ENCODE measurements around the gene NR2E1. TPM values are rescaled to one million over a fixed set of nuclear protein-coding genes. Genes with fewer than 3 reads are reported as not detected.
A peak's percentile ranks its signal among the peaks of the same experiment; 100 is the strongest.

NR2E1 gene
- total RNA-seq, 1 donor from 2014 or later: 1.0 TPM

GRCh38 chr6:108174371-108175175, 8.8 kb downstream of the NR2E1 start:
- Mint-ChIP-seq H3K27me3 (ENCODE audit: insufficient read depth, low read depth) (peaks cover 87% of the 10 kb centered on the region), H3K9me3 (no peaks in the 10 kb centered on the region), H3K36me3 (no peaks in the 10 kb centered on the region), H3K4me1 (peaks cover 25% of the 10 kb centered on the region), H3K27ac (no peak overlapping the region), H3K4me3 (peak overlapping the region; percentile 75)
- Histone ChIP-seq H2AFZ (replicated peaks) (no peak overlapping the region), H3K27ac (no peak overlapping the region), H3K9me3 (ENCODE audit: low read depth) (no peaks in the 10 kb centered on the region), H3F3A (ENCODE audit: low read depth) (peaks cover 36% of the 10 kb centered on the region), H3K79me2 (ENCODE audit: low read depth) (no peaks in the 10 kb centered on the region), H3K9ac (no peak overlapping the region), H3K27me3 (peaks cover 100% of the 10 kb centered on the region), H3K4me2 (peak overlapping the region; percentile 56), H4K20me1 (ENCODE audit: low read depth) (peaks cover 77% of the 10 kb centered on the region), H3K4me1 (peaks cover 30% of the 10 kb centered on the region), H3K36me3 (no peaks in the 10 kb centered on the region), H3K4me3 (no peak overlapping the region)
- DNase-seq (ENCODE audit: low spot score): peak; percentile 91
- TF ChIP-seq EZH2 (IDR thresholded peaks at IDR 0.05) (peak; percentile 80), CTCF (IDR thresholded peaks at IDR 0.05) (no peak), EZH2phosphoT487 (IDR thresholded peaks at IDR 0.05) (peak; percentile 40)

GRCh38 chr6:108175176-108175591, 9.4 kb downstream of the NR2E1 start:
- H3K36me3 Mint-ChIP-seq: no peaks in the 10 kb centered on the region
- H3K27me3 ChIP-seq: peaks cover 100% of the 10 kb centered on the region
- no peak overlapping the region for H3K9ac ChIP-seq
- H3K36me3 ChIP-seq: no peaks in the 10 kb centered on the region
- H3K4me2 ChIP-seq: peak overlapping the region; percentile 73
- H3K27ac ChIP-seq: no peak overlapping the region
- peak overlapping the region; percentile 75 for H3K4me3 Mint-ChIP-seq
- H3K4me3 ChIP-seq: no peak overlapping the region
- H3K27me3 Mint-ChIP-seq (ENCODE audit: insufficient read depth, low read depth): peaks cover 85% of the 10 kb centered on the region
- TF ChIP-seq CTCF (IDR thresholded peaks at IDR 0.05) (no peak), EZH2 (IDR thresholded peaks at IDR 0.05) (peak; percentile 37), EZH2phosphoT487 (IDR thresholded peaks at IDR 0.05) (peak; percentile 48)
- no peak overlapping the region for H2AFZ ChIP-seq (replicated peaks)
- H4K20me1 ChIP-seq (ENCODE audit: low read depth): peaks cover 71% of the 10 kb centered on the region
- no peaks in the 10 kb centered on the region for H3K9me3 ChIP-seq (ENCODE audit: low read depth)
- peaks cover 31% of the 10 kb centered on the region for H3K4me1 ChIP-seq
- H3K27ac Mint-ChIP-seq: no peak overlapping the region
- H3F3A ChIP-seq (ENCODE audit: low read depth): peaks cover 39% of the 10 kb centered on the region
- H3K4me1 Mint-ChIP-seq: peaks cover 25% of the 10 kb centered on the region
- no peak for DNase-seq (ENCODE audit: low spot score)
- H3K79me2 ChIP-seq (ENCODE audit: low read depth): no peaks in the 10 kb centered on the region
- no peaks in the 10 kb centered on the region for H3K9me3 Mint-ChIP-seq

GRCh38 chr6:108175592-108176279, 9.9 kb downstream of the NR2E1 start:
- Histone ChIP-seq H3K9ac (no peak overlapping the region), H2AFZ (replicated peaks) (no peak overlapping the region), H4K20me1 (ENCODE audit: low read depth) (peaks cover 65% of the 10 kb centered on the region), H3K4me3 (peak overlapping the region; percentile 24), H3K79me2 (ENCODE audit: low read depth) (no peaks in the 10 kb centered on the region), H3K27me3 (peaks cover 99% of the 10 kb centered on the region), H3K36me3 (no peaks in the 10 kb centered on the region), H3K4me1 (peaks cover 27% of the 10 kb centered on the region), H3F3A (ENCODE audit: low read depth) (peaks cover 39% of the 10 kb centered on the region), H3K27ac (no peak overlapping the region), H3K4me2 (peak overlapping the region; percentile 73), H3K9me3 (ENCODE audit: low read depth) (no peaks in the 10 kb centered on the region)
- TF ChIP-seq EZH2phosphoT487 (IDR thresholded peaks at IDR 0.05) (peak; percentile 65), CTCF (IDR thresholded peaks at IDR 0.05) (peak; percentile 62), EZH2 (IDR thresholded peaks at IDR 0.05) (no peak)
- H3K27me3 Mint-ChIP-seq (ENCODE audit: insufficient read depth, low read depth): peaks cover 84% of the 10 kb centered on the region
- peak; percentile 74 for DNase-seq (ENCODE audit: low spot score)
- no peak overlapping the region for H3K27ac Mint-ChIP-seq
- peak overlapping the region; percentile 75 for H3K4me3 Mint-ChIP-seq
- no peaks in the 10 kb centered on the region for H3K36me3 Mint-ChIP-seq
- peaks cover 20% of the 10 kb centered on the region for H3K4me1 Mint-ChIP-seq
- H3K9me3 Mint-ChIP-seq: no peaks in the 10 kb centered on the region
